SK-N-SH (cell line): ENCODE measurements around the gene AADACL4.

Experiments used
- GATA2 ChIP-seq: sonication (generic); formaldehyde crosslinking; IDR thresholded peaks from 2 replicates; pipeline ENCODE4 v1.5.0; 2020; ENCODE audit warnings: mild to moderate bottlenecking, missing genetic modification reagents
- JUND ChIP-seq: IDR thresholded peaks from 2 replicates; pipeline ENCODE4 v1.4.0; 2012
- NRF1 ChIP-seq: IDR thresholded peaks from 2 replicates; pipeline ENCODE4 v1.6.1; 2012; ENCODE audit warnings: low read depth, mild to moderate bottlenecking, low read length
- POLR2AphosphoS5 ChIP-seq: IDR thresholded peaks from 2 replicates; pipeline ENCODE4 v1.6.1; 2012; ENCODE audit warnings: low read depth, low read length
- RCOR1 ChIP-seq: fragments of 150-350 bp; IDR thresholded peaks from 2 replicates; pipeline ENCODE4 v1.6.1; 2017; ENCODE audit warnings: antibody characterized with exemption, low read length
- TAF1 ChIP-seq: IDR thresholded peaks from 2 replicates; pipeline ENCODE4 v1.6.1; 2012; ENCODE audit warnings: low read depth, mild to moderate bottlenecking, low read length, moderate library complexity, borderline replicate concordance
- YY1 ChIP-seq: IDR thresholded peaks from 2 replicates; pipeline ENCODE4 v1.4.0; 2012; ENCODE audit warnings: low read depth, mild to moderate bottlenecking
- TF ChIP-seq, protein P1 (sequence below): fragments of 200-600 bp; sonication (generic); IDR thresholded peaks from 2 replicates; pipeline ENCODE4 v1.6.1; 2017; ENCODE audit warnings: antibody characterized with exemption, mild to moderate bottlenecking, moderate library complexity
- TF ChIP-seq, protein P2 (sequence below): IDR thresholded peaks from 2 replicates; pipeline ENCODE4 v1.4.0; 2012; ENCODE audit warnings: low read depth, borderline replicate concordance
- TF ChIP-seq, protein P3 (sequence below): IDR thresholded peaks from 2 replicates; pipeline ENCODE4 v1.4.0; 2012; ENCODE audit warnings: low read depth

DNA sequence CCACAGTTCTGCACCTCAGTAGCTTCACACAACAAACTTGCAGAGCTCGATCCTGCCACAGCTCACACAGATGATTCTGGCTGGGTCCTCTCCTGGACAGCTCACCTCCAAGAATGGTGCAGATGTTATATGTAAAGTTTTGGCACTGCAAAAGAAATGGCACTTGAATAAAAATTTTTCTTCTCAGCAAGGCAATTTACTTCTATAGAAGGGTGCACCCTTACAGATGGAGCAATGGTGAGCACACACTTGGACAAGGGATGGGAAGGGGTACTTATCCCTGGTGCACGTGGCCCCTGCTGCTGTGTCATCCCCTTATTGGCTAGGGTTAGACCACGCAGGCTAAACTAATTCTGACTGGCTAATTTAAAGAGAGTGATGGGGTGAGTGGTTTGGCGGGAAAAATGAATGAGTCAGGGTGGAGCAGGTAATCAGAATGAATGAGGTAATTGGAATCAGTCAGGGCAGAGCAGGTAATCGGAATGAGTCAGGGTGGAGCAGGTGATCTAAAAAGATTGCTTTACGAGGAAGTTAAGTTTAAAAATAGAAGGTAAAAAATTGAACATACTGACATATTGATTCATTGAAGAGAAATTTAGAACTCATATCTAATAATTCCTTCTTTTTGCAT is 60.1 kb downstream of the AADACL4 start:
- TF ChIP-seq, protein P1, sequence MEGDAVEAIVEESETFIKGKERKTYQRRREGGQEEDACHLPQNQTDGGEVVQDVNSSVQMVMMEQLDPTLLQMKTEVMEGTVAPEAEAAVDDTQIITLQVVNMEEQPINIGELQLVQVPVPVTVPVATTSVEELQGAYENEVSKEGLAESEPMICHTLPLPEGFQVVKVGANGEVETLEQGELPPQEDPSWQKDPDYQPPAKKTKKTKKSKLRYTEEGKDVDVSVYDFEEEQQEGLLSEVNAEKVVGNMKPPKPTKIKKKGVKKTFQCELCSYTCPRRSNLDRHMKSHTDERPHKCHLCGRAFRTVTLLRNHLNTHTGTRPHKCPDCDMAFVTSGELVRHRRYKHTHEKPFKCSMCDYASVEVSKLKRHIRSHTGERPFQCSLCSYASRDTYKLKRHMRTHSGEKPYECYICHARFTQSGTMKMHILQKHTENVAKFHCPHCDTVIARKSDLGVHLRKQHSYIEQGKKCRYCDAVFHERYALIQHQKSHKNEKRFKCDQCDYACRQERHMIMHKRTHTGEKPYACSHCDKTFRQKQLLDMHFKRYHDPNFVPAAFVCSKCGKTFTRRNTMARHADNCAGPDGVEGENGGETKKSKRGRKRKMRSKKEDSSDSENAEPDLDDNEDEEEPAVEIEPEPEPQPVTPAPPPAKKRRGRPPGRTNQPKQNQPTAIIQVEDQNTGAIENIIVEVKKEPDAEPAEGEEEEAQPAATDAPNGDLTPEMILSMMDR = no peak
- TF ChIP-seq YY1 (no peak), RCOR1 (no peak), NRF1 (no peak), GATA2 (CRISPR knock-in tag) (no peak), TAF1 (no peak), POLR2AphosphoS5 (no peak), JUND (no peak)
- TF ChIP-seq, protein P2, sequence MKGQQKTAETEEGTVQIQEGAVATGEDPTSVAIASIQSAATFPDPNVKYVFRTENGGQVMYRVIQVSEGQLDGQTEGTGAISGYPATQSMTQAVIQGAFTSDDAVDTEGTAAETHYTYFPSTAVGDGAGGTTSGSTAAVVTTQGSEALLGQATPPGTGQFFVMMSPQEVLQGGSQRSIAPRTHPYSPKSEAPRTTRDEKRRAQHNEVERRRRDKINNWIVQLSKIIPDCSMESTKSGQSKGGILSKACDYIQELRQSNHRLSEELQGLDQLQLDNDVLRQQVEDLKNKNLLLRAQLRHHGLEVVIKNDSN = no peak
- TF ChIP-seq, protein P3, sequence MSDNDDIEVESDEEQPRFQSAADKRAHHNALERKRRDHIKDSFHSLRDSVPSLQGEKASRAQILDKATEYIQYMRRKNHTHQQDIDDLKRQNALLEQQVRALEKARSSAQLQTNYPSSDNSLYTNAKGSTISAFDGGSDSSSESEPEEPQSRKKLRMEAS = no peak
